GM19372 (cell line): Measurements from ENCODE around the gene PCDHGA7.
A peak's percentile ranks its signal among the peaks of the same experiment; 100 is the strongest.
"Not testable (repeated sequence)": the region's sequence is repeated elsewhere in the genome, so short reads cannot be mapped to it uniquely, and the experiment has no call there.

Experiments
- ATAC-seq: cut with Tn5 transposase; IDR thresholded peaks from one replicate; pipeline ENCODE4 v1.9.1; 2021; ENCODE audit warnings: mild to moderate bottlenecking, low read depth, moderate library complexity; ENCODE audit not compliant: unreplicated experiment

Gene PCDHGA7

GRCh38 chr5:141422742-141423291, 40.3 kb downstream of the PCDHGA7 start:
- ATAC-seq: no peak

GRCh38 chr5:141427783-141428426, 45.4 kb downstream of the PCDHGA7 start:
- ATAC-seq: no peak

- peak; percentile 89 for ATAC-seq
These were observed 48.0 kb downstream of the PCDHGA7 start, which contains the start of gene PCDHGA12 for GRCh38 chr5:141430332-141431113. PCDHGA12 (plus strand) TSS chr5:141430507; CDS start chr5:141430760, 253 bp downstream.

GRCh38 chr5:141431286-141431685, 48.7 kb downstream of the PCDHGA7 start:
- no peak for ATAC-seq

- ATAC-seq: not testable (repeated sequence)
These were observed 49.8 kb downstream of the PCDHGA7 start for GRCh38 chr5:141432308-141432707.

- ATAC-seq: not testable (repeated sequence)
These were observed 50.2 kb downstream of the PCDHGA7 start for GRCh38 chr5:141432726-141433125.

GRCh38 chr5:141434006-141434405, 51.5 kb downstream of the PCDHGA7 start:
- no peak for ATAC-seq
